OCI-LY1 (cell line): Measurements from ENCODE around the gene ACCS.

Source experiments
- H2AFZ ChIP-seq: fragments of 200-600 bp; sonication (generic), shearing (Covaris generic); 2 replicates; pipeline ENCODE4 v1.6.0; 2014; ENCODE audit warnings: antibody characterized with exemption, mild to moderate bottlenecking, low read length
- H3F3A ChIP-seq: fragments of 200-600 bp; sonication (generic), shearing (Covaris generic); 2 replicates; pipeline ENCODE4 v1.6.0; 2014; ENCODE audit warnings: mild to moderate bottlenecking, antibody characterized with exemption, low read length, moderate library complexity; ENCODE audit not compliant: insufficient read depth
- H3K27ac ChIP-seq: fragments of 200-600 bp; sonication (generic); 2 replicates; pipeline ENCODE4 v1.5.1; 2014; ENCODE audit warnings: low read length, mixed run types, mild to moderate bottlenecking, low read depth; ENCODE audit not compliant: poor library complexity, severe bottlenecking
- H3K27me3 ChIP-seq: fragments of 200-600 bp; sonication (generic); 2 replicates; pipeline ENCODE4 v1.6.0; 2014; ENCODE audit warnings: antibody characterized with exemption, mild to moderate bottlenecking, low read length, moderate library complexity; ENCODE audit not compliant: insufficient read depth
- H3K36me3 ChIP-seq: fragments of 200-600 bp; sonication (generic); 2 replicates; pipeline ENCODE4 v1.6.1; 2014; ENCODE audit warnings: mild to moderate bottlenecking, antibody characterized with exemption, low read length, moderate library complexity, mixed read lengths; ENCODE audit not compliant: insufficient read depth
- H3K4me1 ChIP-seq: fragments of 200-600 bp; sonication (generic); 2 replicates; pipeline ENCODE4 v1.5.1; 2014; ENCODE audit warnings: mild to moderate bottlenecking, low read length, moderate library complexity; ENCODE audit not compliant: insufficient read depth, severe bottlenecking
- H3K4me2 ChIP-seq: fragments of 200-600 bp; sonication (generic), shearing (Covaris generic); 2 replicates; pipeline ENCODE4 v1.6.1; 2014; ENCODE audit warnings: low read length
- H3K4me3 ChIP-seq: fragments of 200-600 bp; sonication (generic); 2 replicates; pipeline ENCODE4 v1.5.1; 2014; ENCODE audit warnings: low read length, low read depth, mild to moderate bottlenecking, mixed read lengths; ENCODE audit not compliant: poor library complexity, severe bottlenecking
- H3K79me2 ChIP-seq: fragments of 200-600 bp; shearing (Covaris generic); 2 replicates; pipeline ENCODE4 v1.6.1; 2016; ENCODE audit warnings: mixed run types, low read length, mixed read lengths; ENCODE audit not compliant: insufficient read depth
- H3K9ac ChIP-seq: fragments of 200-600 bp; sonication (generic), shearing (Covaris generic); 2 replicates; pipeline ENCODE4 v1.6.1; 2014; ENCODE audit warnings: mild to moderate bottlenecking, low read length, mixed read lengths
- H3K9me2 ChIP-seq: fragments of 200-600 bp; sonication (generic), shearing (Covaris generic); 2 replicates; pipeline ENCODE4 v1.6.1; 2014; ENCODE audit warnings: low read depth, mild to moderate bottlenecking, low read length, mixed read lengths
- H3K9me3 ChIP-seq: fragments of 200-600 bp; shearing (Covaris generic); 2 replicates; pipeline ENCODE4 v1.6.1; 2014; ENCODE audit warnings: low read length, mixed read lengths
- H4K20me1 ChIP-seq: fragments of 200-600 bp; sonication (generic), shearing (Covaris generic); 2 replicates; pipeline ENCODE4 v1.6.0; 2016; ENCODE audit warnings: mild to moderate bottlenecking, low read length; ENCODE audit not compliant: insufficient read depth
- EZH2 ChIP-seq: fragments of 200-600 bp; sonication (generic), shearing (Covaris generic); IDR thresholded peaks from 2 replicates; pipeline ENCODE4 v1.8.0; 2017; ENCODE audit warnings: borderline replicate concordance, mixed run types, mild to moderate bottlenecking, antibody characterized with exemption, low read length, moderate library complexity, mixed read lengths
- TF ChIP-seq, protein P1 (sequence below): fragments of 200-600 bp; sonication (generic), shearing (Covaris generic); IDR thresholded peaks from 2 replicates; pipeline ENCODE4 v1.5.1; 2017; ENCODE audit warnings: mild to moderate bottlenecking, antibody characterized with exemption, low read length, moderate library complexity, mixed read lengths

ACCS gene

GRCh38 chr11:44097821-44098220, 31.8 kb downstream of the ACCS start:
- Histone ChIP-seq H3K9ac (no peak overlapping the region), H4K20me1 (no peaks in the 10 kb centered on the region), H3K27me3 (no peaks in the 10 kb centered on the region), H3K79me2 (no peaks in the 10 kb centered on the region), H3K9me3 (no peaks in the 10 kb centered on the region), H3K36me3 (no peaks in the 10 kb centered on the region), H3K4me1 (peaks cover 17% of the 10 kb centered on the region), H3K4me3 (no peak overlapping the region), H3F3A (no peaks in the 10 kb centered on the region), H3K4me2 (no peak overlapping the region), H3K9me2 (no peaks in the 10 kb centered on the region), H2AFZ (no peak overlapping the region), H3K27ac (no peak overlapping the region)
- TF ChIP-seq EZH2: no peak

GRCh38 chr11:44101098-44101497, 35.0 kb downstream of the ACCS start:
- no peaks in the 10 kb centered on the region for H4K20me1 ChIP-seq
- no peaks in the 10 kb centered on the region for H3K79me2 ChIP-seq

GRCh38 chr11:44104481-44105294, 38.6 kb downstream of the ACCS start:
- Histone ChIP-seq H3K79me2 (no peaks in the 10 kb centered on the region), H3K9ac (no peak overlapping the region), H3F3A (no peaks in the 10 kb centered on the region), H3K4me2 (no peak overlapping the region), H3K4me3 (no peak overlapping the region), H3K27me3 (no peaks in the 10 kb centered on the region), H2AFZ (no peak overlapping the region), H3K9me3 (no peaks in the 10 kb centered on the region), H3K36me3 (no peaks in the 10 kb centered on the region), H3K4me1 (peaks cover 3% of the 10 kb centered on the region), H4K20me1 (no peaks in the 10 kb centered on the region), H3K27ac (no peak overlapping the region), H3K9me2 (no peaks in the 10 kb centered on the region)
- TF ChIP-seq, protein P1, sequence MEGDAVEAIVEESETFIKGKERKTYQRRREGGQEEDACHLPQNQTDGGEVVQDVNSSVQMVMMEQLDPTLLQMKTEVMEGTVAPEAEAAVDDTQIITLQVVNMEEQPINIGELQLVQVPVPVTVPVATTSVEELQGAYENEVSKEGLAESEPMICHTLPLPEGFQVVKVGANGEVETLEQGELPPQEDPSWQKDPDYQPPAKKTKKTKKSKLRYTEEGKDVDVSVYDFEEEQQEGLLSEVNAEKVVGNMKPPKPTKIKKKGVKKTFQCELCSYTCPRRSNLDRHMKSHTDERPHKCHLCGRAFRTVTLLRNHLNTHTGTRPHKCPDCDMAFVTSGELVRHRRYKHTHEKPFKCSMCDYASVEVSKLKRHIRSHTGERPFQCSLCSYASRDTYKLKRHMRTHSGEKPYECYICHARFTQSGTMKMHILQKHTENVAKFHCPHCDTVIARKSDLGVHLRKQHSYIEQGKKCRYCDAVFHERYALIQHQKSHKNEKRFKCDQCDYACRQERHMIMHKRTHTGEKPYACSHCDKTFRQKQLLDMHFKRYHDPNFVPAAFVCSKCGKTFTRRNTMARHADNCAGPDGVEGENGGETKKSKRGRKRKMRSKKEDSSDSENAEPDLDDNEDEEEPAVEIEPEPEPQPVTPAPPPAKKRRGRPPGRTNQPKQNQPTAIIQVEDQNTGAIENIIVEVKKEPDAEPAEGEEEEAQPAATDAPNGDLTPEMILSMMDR: no peak
- no peak for TF ChIP-seq EZH2

More at GRCh38 chr11:44101098-44101497, 35.0 kb downstream of the ACCS start:
- Histone ChIP-seq H3K9me3 (no peaks in the 10 kb centered on the region), H3K27me3 (no peaks in the 10 kb centered on the region), H3K4me3 (no peak overlapping the region), H3K4me1 (peaks cover 12% of the 10 kb centered on the region), H3K27ac (no peak overlapping the region), H3F3A (no peaks in the 10 kb centered on the region), H3K36me3 (no peaks in the 10 kb centered on the region), H3K4me2 (no peak overlapping the region), H3K9ac (no peak overlapping the region), H3K9me2 (no peaks in the 10 kb centered on the region), H2AFZ (no peak overlapping the region)
- TF ChIP-seq, protein P1: no peak
- no peak for TF ChIP-seq EZH2

DNA sequence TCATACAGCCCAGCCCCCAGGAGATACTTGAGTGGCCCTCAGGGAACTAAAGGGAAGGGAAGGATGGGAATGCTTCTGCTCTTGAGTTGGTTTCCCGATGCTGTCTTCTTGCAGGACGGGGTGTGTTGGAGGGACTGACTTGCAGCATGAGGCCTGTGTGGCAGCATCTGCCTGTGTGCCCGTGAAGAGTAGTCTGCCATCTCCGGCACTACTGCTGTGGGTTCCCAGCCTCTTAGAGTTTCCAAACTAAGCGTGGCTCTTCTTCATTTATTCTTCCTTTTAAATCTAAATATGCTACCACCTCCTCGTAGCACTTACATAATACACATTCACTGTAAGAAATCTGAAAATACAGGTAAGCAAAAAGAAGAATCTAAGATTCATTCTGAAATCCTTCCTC, 42.2 kb downstream of the ACCS start:
- Histone ChIP-seq H3K4me1 (no peaks in the 10 kb centered on the region), H3K27me3 (no peaks in the 10 kb centered on the region), H3K4me3 (no peak overlapping the region), H3K9me3 (no peaks in the 10 kb centered on the region), H3K4me2 (no peak overlapping the region), H3F3A (no peaks in the 10 kb centered on the region), H2AFZ (no peak overlapping the region), H3K36me3 (no peaks in the 10 kb centered on the region), H3K79me2 (no peaks in the 10 kb centered on the region), H3K9me2 (no peaks in the 10 kb centered on the region), H3K9ac (no peak overlapping the region), H4K20me1 (no peaks in the 10 kb centered on the region), H3K27ac (no peak overlapping the region)
- TF ChIP-seq, protein P1: no peak
- no peak for TF ChIP-seq EZH2
